Vagina (tissue), 2 donors: ENCODE data around the gene MGMT. TPM values are rescaled to one million over a fixed set of nuclear protein-coding genes. Genes with fewer than 3 reads are reported as not detected.

Experiments
- DNase-seq, 2 donors: peaks; one replicate each; pipeline ENCODE4 v3.0.0-alpha.2; 2017; ENCODE audit errors: extremely low spot score in 2 of 2
- H3K27ac ChIP-seq: fragments of 200-600 bp; sonication (generic); one replicate; pipeline ENCODE4 v1.5.1; 2019
- H3K27me3 ChIP-seq: fragments of 200-600 bp; sonication (generic); one replicate; pipeline ENCODE4 v1.5.1; 2019
- H3K36me3 ChIP-seq, 2 donors: fragments of 200-600 bp; sonication (generic); one replicate each; pipeline ENCODE4 v1.5.1; 2017 to 2019
- H3K4me1 ChIP-seq: fragments of 200-600 bp; sonication (generic); one replicate; pipeline ENCODE4 v1.5.1; 2019
- H3K4me3 ChIP-seq, 2 donors: fragments of 200-600 bp; sonication (generic); 1 replicate in 1 of 2; 2 replicates in 1 of 2; pipeline ENCODE4 v1.5.1; 2016 to 2019
- H3K9me3 ChIP-seq: fragments of 200-600 bp; sonication (generic); one replicate; pipeline ENCODE4 v1.5.1; 2019
- POLR2A ChIP-seq, 2 donors: fragments of 450-650 bp; IDR thresholded peaks; one replicate each; pipeline ENCODE4 v1.6.1; 2017; ENCODE audit warnings: antibody characterized with exemption in 2 of 2, mild to moderate bottlenecking in 2 of 2, moderate library complexity in 2 of 2
- POLR2AphosphoS5 ChIP-seq, 2 donors: sonication (generic); formaldehyde crosslinking; IDR thresholded peaks; one replicate each; pipeline ENCODE4 v1.9.0; 2017; ENCODE audit warnings: antibody characterized with exemption in 2 of 2, mild to moderate bottlenecking in 2 of 2, low read depth in 1 of 2; ENCODE audit not compliant: insufficient read depth in 1 of 2
- intact Hi-C: fragments of 100-400 bp; cut with DNase I; formaldehyde crosslinking; loops from one replicate; pipeline ENCODE4 v1.15.1; 2023
- total RNA-seq: library from RNA; depleted of rRNA; stranded (reverse); fragments of >200 nt; gene quantifications from one replicate; pipeline ENCODE4 v1.2.3, GENCODE V29; 2016
- TF ChIP-seq, protein P1 (sequence below), 3 experiments: fragments of 450-650 bp in 2 of 3; fragments of 200-600 bp in 1 of 3; sonication (generic) in 1 of 3; IDR thresholded peaks; one replicate each; pipeline ENCODE4 v1.5.1; 2017 to 2019; ENCODE audit warnings: antibody characterized with exemption in 3 of 3, mild to moderate bottlenecking in 2 of 3, moderate library complexity in 2 of 3

MGMT gene
- total RNA-seq, 1 donor from 2014 or later: 16.0 TPM

- intact Hi-C loops: no loop called here
- TF ChIP-seq, protein P1, sequence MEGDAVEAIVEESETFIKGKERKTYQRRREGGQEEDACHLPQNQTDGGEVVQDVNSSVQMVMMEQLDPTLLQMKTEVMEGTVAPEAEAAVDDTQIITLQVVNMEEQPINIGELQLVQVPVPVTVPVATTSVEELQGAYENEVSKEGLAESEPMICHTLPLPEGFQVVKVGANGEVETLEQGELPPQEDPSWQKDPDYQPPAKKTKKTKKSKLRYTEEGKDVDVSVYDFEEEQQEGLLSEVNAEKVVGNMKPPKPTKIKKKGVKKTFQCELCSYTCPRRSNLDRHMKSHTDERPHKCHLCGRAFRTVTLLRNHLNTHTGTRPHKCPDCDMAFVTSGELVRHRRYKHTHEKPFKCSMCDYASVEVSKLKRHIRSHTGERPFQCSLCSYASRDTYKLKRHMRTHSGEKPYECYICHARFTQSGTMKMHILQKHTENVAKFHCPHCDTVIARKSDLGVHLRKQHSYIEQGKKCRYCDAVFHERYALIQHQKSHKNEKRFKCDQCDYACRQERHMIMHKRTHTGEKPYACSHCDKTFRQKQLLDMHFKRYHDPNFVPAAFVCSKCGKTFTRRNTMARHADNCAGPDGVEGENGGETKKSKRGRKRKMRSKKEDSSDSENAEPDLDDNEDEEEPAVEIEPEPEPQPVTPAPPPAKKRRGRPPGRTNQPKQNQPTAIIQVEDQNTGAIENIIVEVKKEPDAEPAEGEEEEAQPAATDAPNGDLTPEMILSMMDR (IDR thresholded peaks at IDR 0.05): no peak
- TF ChIP-seq POLR2A (IDR thresholded peaks at IDR 0.05) (no peak), POLR2AphosphoS5 (IDR thresholded peaks at IDR 0.05; ENCODE audit: insufficient read depth in 1 of 2, low read depth in 1 of 2) (no peak)
- Histone ChIP-seq H3K4me1 (peaks cover 16% of the 10 kb centered on the region), H3K36me3 (peaks cover 0 to 6% of the 10 kb centered on the region in 2 donors), H3K27ac (no peak overlapping the region), H3K9me3 (no peaks in the 10 kb centered on the region), H3K4me3 (no peak overlapping the region), H3K27me3 (no peaks in the 10 kb centered on the region)
- peak; percentile 67 to 72 for DNase-seq
Measured at GRCh38 chr10:129755621-129756020, 288.6 kb downstream of the MGMT start.

- H3K4me3 ChIP-seq: peak overlapping the region in 1 of 2 donors; percentile 13
- no peak overlapping the region for H3K27ac ChIP-seq
- TF ChIP-seq POLR2AphosphoS5 (IDR thresholded peaks at IDR 0.05; ENCODE audit: insufficient read depth in 1 of 2, low read depth in 1 of 2) (no peak), POLR2A (IDR thresholded peaks at IDR 0.05) (no peak)
- TF ChIP-seq, protein P1 (IDR thresholded peaks at IDR 0.05): no peak
- peaks cover 16% of the 10 kb centered on the region for H3K4me1 ChIP-seq
- intact Hi-C loops: no loop called here
- peak; percentile 16 to 34 for DNase-seq
- H3K27me3 ChIP-seq: no peaks in the 10 kb centered on the region
- H3K9me3 ChIP-seq: no peaks in the 10 kb centered on the region
- H3K36me3 ChIP-seq: peaks cover 0 to 6% of the 10 kb centered on the region in 2 donors
Measured at GRCh38 chr10:129756912-129757901, 290.2 kb downstream of the MGMT start.

- Histone ChIP-seq H3K4me3 (no peak overlapping the region), H3K36me3 (peaks cover 0 to 6% of the 10 kb centered on the region in 2 donors), H3K27me3 (no peaks in the 10 kb centered on the region), H3K4me1 (peaks cover 16% of the 10 kb centered on the region), H3K27ac (no peak overlapping the region), H3K9me3 (no peaks in the 10 kb centered on the region)
- DNase-seq: peak; percentile 47 to 61
- intact Hi-C loops: no loop called here
- TF ChIP-seq POLR2AphosphoS5 (IDR thresholded peaks at IDR 0.05; ENCODE audit: insufficient read depth in 1 of 2, low read depth in 1 of 2): no peak
- TF ChIP-seq POLR2A (IDR thresholded peaks at IDR 0.05): no peak
- TF ChIP-seq, protein P1 (IDR thresholded peaks at IDR 0.05): no peak
Measured at GRCh38 chr10:129758207-129759021, 291.4 kb downstream of the MGMT start.

DNA sequence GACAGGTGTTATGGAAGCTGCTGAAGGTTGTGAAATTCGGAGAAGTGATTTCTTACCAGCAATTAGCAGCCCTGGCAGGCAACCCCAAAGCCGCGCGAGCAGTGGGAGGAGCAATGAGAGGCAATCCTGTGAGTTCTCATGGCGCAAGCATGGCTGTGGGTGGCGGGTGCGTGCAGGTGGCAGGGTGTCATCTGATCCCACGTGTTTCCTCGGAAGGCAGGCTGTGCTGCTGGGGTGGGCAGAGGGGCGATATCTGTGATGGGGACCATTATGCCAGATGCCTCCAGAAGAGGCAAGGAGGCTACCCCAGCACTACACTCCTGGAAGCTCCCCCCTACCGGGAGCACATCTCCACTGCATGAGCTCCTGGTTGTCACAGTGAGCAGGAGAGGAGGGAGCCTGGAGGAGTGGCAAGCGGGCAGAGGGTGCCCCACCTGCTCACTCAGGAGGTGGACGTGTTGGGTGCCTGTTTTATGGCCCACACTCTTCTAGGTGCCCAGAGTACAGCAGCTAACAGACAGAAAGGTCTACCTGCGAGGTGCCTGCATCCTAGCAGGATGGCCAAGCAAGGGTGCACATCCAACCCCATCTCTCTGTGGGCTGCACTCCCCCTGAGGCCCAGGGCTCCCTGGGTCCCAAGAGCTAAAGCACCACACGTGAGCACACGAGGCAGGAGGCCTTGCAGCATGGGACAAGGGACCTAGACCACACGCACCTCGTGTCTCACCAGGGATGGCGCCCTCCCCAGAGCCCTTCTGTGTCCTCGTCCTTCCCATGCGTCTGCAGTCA lies 292.4 kb downstream of the MGMT start:
- H3K27me3 ChIP-seq: no peaks in the 10 kb centered on the region
- H3K4me3 ChIP-seq: no peak overlapping the region
- peak; percentile 64 to 67 for DNase-seq
- TF ChIP-seq, protein P1 (IDR thresholded peaks at IDR 0.05): no peak
- TF ChIP-seq POLR2A (IDR thresholded peaks at IDR 0.05) (no peak), POLR2AphosphoS5 (IDR thresholded peaks at IDR 0.05; ENCODE audit: insufficient read depth in 1 of 2, low read depth in 1 of 2) (no peak)
- no peaks in the 10 kb centered on the region for H3K9me3 ChIP-seq
- peaks cover 16% of the 10 kb centered on the region for H3K4me1 ChIP-seq
- intact Hi-C loops: no loop called here
- H3K27ac ChIP-seq: no peak overlapping the region
- H3K36me3 ChIP-seq: peaks cover 0 to 6% of the 10 kb centered on the region in 2 donors
